ENCODE data around the gene NUDT13. TPM values are rescaled to one million over a fixed set of nuclear protein-coding genes. Genes with fewer than 3 reads are reported as not detected.

Gene NUDT13
- total and polyA plus RNA-seq, 8 donors: 0.45 to 17.7 (median 1.7) TPM; not detected in 1

- WGBS, 5 donors: 4 to 6% (median 5%) methylated on average over 5 of the region's 5 CpGs
- no peak overlapping the region for H3K4me3 ChIP-seq
- peak; percentile 64 to 77 for DNase-seq
- H3K4me1 ChIP-seq: peaks cover 4 to 38% (median 21%) of the 10 kb centered on the region in 4 donors
- H3K9me3 ChIP-seq: no peaks in the 10 kb centered on the region
- TF ChIP-seq EP300 (IDR thresholded peaks at IDR 0.05) (no peak), CTCF (IDR thresholded peaks at IDR 0.05) (peak in 5 of 7 experiments; percentile 30 to 70 (median 52))
- H3K27me3 ChIP-seq: no peaks in the 10 kb centered on the region
- intact Hi-C loops (cut with DNase I; ENCODE audit: low total_unique reads): no loop called here
- no peak overlapping the region for H3K27ac ChIP-seq
- peaks cover 23 to 88% (median 84%) of the 10 kb centered on the region in 4 donors for H3K36me3 ChIP-seq
Observed at GRCh38 chr10:73159038-73159648, 48.9 kb downstream of the NUDT13 start.

GRCh38 chr10:73161079-73161478 is 50.8 kb downstream of the NUDT13 start:
- Histone ChIP-seq H3K27me3 (no peaks in the 10 kb centered on the region), H3K9me3 (no peaks in the 10 kb centered on the region), H3K27ac (no peak overlapping the region), H3K4me3 (no peak overlapping the region), H3K36me3 (peaks cover 14 to 72% (median 68%) of the 10 kb centered on the region in 4 donors), H3K4me1 (peaks cover 6 to 56% (median 30%) of the 10 kb centered on the region in 4 donors)
- DNase-seq: no peak
- TF ChIP-seq CTCF (IDR thresholded peaks at IDR 0.05): no peak
- intact Hi-C loops (cut with DNase I; ENCODE audit: low total_unique reads): no loop called here
- 80 to 95% (median 88%) methylated on average over 1 of the region's 1 CpG for WGBS, 5 donors

GRCh38 chr10:73161662-73162061 is 51.4 kb downstream of the NUDT13 start:
- peaks cover 10 to 66% (median 62%) of the 10 kb centered on the region in 4 donors for H3K36me3 ChIP-seq
- H3K4me1 ChIP-seq: peaks cover 10 to 62% (median 36%) of the 10 kb centered on the region in 4 donors
- intact Hi-C loops (cut with DNase I; ENCODE audit: low total_unique reads): no loop called here
- TF ChIP-seq POLR2A (IDR thresholded peaks at IDR 0.05): no peak
- TF ChIP-seq CTCF (IDR thresholded peaks at IDR 0.05): no peak
- no peak for TF ChIP-seq POLR2AphosphoS5 (IDR thresholded peaks at IDR 0.05)
- no peak for TF ChIP-seq EP300 (IDR thresholded peaks at IDR 0.05)
- H3K27me3 ChIP-seq: no peaks in the 10 kb centered on the region
- H3K9me3 ChIP-seq: no peaks in the 10 kb centered on the region
- no peak overlapping the region for H3K27ac ChIP-seq
- no peak for DNase-seq
- H3K4me3 ChIP-seq: no peak overlapping the region
- WGBS, 5 donors: 90 to 95% (median 94%) methylated on average over 3 of the region's 3 CpGs

GRCh38 chr10:73163096-73163495 is 52.8 kb downstream of the NUDT13 start:
- intact Hi-C loops (cut with DNase I; ENCODE audit: low total_unique reads): no loop called here
- TF ChIP-seq CTCF (IDR thresholded peaks at IDR 0.05) (no peak), EP300 (IDR thresholded peaks at IDR 0.05) (no peak), POLR2A (IDR thresholded peaks at IDR 0.05) (no peak), POLR2AphosphoS5 (IDR thresholded peaks at IDR 0.05) (no peak)
- Histone ChIP-seq H3K27me3 (no peaks in the 10 kb centered on the region), H3K4me3 (no peak overlapping the region), H3K4me1 (peaks cover 17 to 69% (median 46%) of the 10 kb centered on the region in 4 donors), H3K27ac (no peak overlapping the region), H3K36me3 (peaks cover 10 to 52% (median 48%) of the 10 kb centered on the region in 4 donors), H3K9me3 (no peaks in the 10 kb centered on the region)
- WGBS, 5 donors: 94 to 98% (median 98%) methylated on average over 2 of the region's 2 CpGs
- no peak for DNase-seq
